ENCODE results near the gene MLLT3. TPM values are rescaled to one million over a fixed set of nuclear protein-coding genes. Genes with fewer than 3 reads are reported as not detected.

Gene MLLT3
- total RNA-seq, 1 experiment from 2014 or later: 24.2 TPM

DNA sequence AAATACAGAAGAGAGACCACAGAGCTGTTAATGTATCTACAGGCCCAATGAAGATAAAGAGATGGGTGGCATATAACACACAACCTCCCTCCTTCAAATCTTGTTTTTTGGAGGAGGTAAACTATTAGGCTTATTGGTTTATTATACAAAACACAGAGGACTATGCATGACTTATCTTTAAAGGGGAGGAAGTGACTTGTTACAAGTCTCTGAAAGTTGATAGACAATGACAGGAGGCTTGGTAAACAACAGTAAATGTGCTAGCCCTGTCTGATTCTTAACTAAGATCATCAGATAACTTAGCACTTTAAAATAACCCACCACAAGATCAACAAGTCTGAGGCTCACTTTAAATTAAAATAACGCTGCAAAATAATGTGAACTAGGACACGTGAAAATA, 219.0 kb downstream of the MLLT3 start:
- H3K9me3 ChIP-seq (ENCODE audit: low read depth, low read length, poor library complexity, severe bottlenecking): no peaks in the 10 kb centered on the region
- H3K27me3 ChIP-seq (replicated peaks; ENCODE audit: insufficient read depth, low read depth, low read length, poor library complexity): no peaks in the 10 kb centered on the region
- H3K36me3 ChIP-seq (ENCODE audit: insufficient read depth, low read length, poor library complexity, severe bottlenecking): no peaks in the 10 kb centered on the region
- CTCF ChIA-PET: no interaction called here
- H3K4me1 ChIP-seq (ENCODE audit: insufficient read depth, low read length, poor library complexity, severe bottlenecking): no peaks in the 10 kb centered on the region
- no TSS peak for BruUV-seq (replicated peaks)
- TF ChIP-seq, protein P1, sequence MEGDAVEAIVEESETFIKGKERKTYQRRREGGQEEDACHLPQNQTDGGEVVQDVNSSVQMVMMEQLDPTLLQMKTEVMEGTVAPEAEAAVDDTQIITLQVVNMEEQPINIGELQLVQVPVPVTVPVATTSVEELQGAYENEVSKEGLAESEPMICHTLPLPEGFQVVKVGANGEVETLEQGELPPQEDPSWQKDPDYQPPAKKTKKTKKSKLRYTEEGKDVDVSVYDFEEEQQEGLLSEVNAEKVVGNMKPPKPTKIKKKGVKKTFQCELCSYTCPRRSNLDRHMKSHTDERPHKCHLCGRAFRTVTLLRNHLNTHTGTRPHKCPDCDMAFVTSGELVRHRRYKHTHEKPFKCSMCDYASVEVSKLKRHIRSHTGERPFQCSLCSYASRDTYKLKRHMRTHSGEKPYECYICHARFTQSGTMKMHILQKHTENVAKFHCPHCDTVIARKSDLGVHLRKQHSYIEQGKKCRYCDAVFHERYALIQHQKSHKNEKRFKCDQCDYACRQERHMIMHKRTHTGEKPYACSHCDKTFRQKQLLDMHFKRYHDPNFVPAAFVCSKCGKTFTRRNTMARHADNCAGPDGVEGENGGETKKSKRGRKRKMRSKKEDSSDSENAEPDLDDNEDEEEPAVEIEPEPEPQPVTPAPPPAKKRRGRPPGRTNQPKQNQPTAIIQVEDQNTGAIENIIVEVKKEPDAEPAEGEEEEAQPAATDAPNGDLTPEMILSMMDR (conservative IDR thresholded peaks at IDR 0.05; ENCODE audit: low read depth, low read length): no peak
- TF ChIP-seq EZH2 (IDR thresholded peaks at IDR 0.05; ENCODE audit: borderline replicate concordance, low read depth, low read length, poor library complexity, severe bottlenecking): no peak
- H3K27ac ChIP-seq (ENCODE audit: low read depth, low read length, poor library complexity, severe bottlenecking): no peak overlapping the region
- DNase-seq (ENCODE audit: low spot score): no peak
- no peak overlapping the region for H3K4me3 ChIP-seq (ENCODE audit: low read depth, low read length, poor library complexity, severe bottlenecking)
- intact Hi-C loops (cut with micrococcal nuclease; ENCODE audit: unreplicated experiment): no loop called here
- POLR2A ChIA-PET (ENCODE audit: low non-redundant PET): no interaction called here

GRCh38 chr9:20402273-20402875, 219.9 kb downstream of the MLLT3 start:
- no TSS peak for BruUV-seq (replicated peaks)
- POLR2A ChIA-PET (ENCODE audit: low non-redundant PET): no interaction called here
- no peaks in the 10 kb centered on the region for H3K36me3 ChIP-seq (ENCODE audit: insufficient read depth, low read length, poor library complexity, severe bottlenecking)
- intact Hi-C loops (cut with micrococcal nuclease; ENCODE audit: unreplicated experiment): no loop called here
- TF ChIP-seq, protein P1 (conservative IDR thresholded peaks at IDR 0.05; ENCODE audit: low read depth, low read length): no peak
- no peak for TF ChIP-seq EZH2 (IDR thresholded peaks at IDR 0.05; ENCODE audit: borderline replicate concordance, low read depth, low read length, poor library complexity, severe bottlenecking)
- CTCF ChIA-PET: no interaction called here
- DNase-seq (ENCODE audit: low spot score): no peak
- H3K27me3 ChIP-seq (replicated peaks; ENCODE audit: insufficient read depth, low read depth, low read length, poor library complexity): no peaks in the 10 kb centered on the region
- no peaks in the 10 kb centered on the region for H3K9me3 ChIP-seq (ENCODE audit: low read depth, low read length, poor library complexity, severe bottlenecking)
- H3K4me1 ChIP-seq (ENCODE audit: insufficient read depth, low read length, poor library complexity, severe bottlenecking): no peaks in the 10 kb centered on the region
- H3K4me3 ChIP-seq (ENCODE audit: low read depth, low read length, poor library complexity, severe bottlenecking): no peak overlapping the region
- no peak overlapping the region for H3K27ac ChIP-seq (ENCODE audit: low read depth, low read length, poor library complexity, severe bottlenecking)

DNA sequence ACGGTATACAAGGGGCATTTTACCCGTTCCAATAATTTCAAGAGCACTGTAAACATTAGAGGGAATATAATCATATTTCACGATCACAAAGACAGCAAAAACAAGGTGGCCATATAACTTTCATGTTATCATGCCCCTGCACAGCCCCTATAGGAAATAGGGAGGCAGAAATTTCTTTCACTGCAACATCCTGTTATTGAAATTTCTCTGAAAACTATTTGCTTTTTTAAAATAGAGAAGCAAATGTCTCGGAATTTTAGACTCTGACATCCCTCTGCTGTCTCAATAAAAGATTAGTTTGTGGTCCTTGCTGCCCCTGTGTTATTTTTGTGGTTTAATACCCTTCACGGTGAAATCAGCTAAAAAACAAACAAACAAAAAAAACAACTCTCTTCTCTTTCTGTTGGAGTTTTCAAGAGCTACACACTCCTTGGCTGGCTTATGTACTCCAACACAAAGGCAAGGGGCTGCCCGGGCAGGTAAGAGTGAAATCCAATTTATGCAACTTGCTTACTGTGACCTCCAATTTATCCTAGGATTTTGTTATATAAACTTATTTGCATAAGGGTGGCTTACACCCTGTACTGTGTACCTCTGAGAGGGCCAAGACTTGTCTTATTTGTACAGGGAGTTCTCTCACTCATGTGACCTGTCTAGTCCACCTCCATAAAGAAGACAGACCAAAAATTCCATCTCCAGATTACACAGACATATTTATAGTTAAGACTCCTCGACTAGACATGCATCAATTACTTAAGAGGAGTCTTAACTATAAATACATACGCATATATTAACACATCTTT, 223.6 kb downstream of the MLLT3 start:
- Histone ChIP-seq H3K4me3 (ENCODE audit: low read depth, low read length, poor library complexity, severe bottlenecking) (no peak overlapping the region), H3K27me3 (replicated peaks; ENCODE audit: insufficient read depth, low read depth, low read length, poor library complexity) (no peaks in the 10 kb centered on the region), H3K4me1 (ENCODE audit: insufficient read depth, low read length, poor library complexity, severe bottlenecking) (peaks cover 9% of the 10 kb centered on the region), H3K36me3 (ENCODE audit: insufficient read depth, low read length, poor library complexity, severe bottlenecking) (no peaks in the 10 kb centered on the region), H3K9me3 (ENCODE audit: low read depth, low read length, poor library complexity, severe bottlenecking) (no peaks in the 10 kb centered on the region), H3K27ac (ENCODE audit: low read depth, low read length, poor library complexity, severe bottlenecking) (no peak overlapping the region)
- ChIA-PET CTCF (no interaction called here), POLR2A (ENCODE audit: low non-redundant PET) (no interaction called here)
- TF ChIP-seq EZH2 (IDR thresholded peaks at IDR 0.05; ENCODE audit: borderline replicate concordance, low read depth, low read length, poor library complexity, severe bottlenecking): no peak
- TF ChIP-seq, protein P1 (conservative IDR thresholded peaks at IDR 0.05; ENCODE audit: low read depth, low read length): no peak
- BruUV-seq (replicated peaks): no TSS peak
- intact Hi-C loops (cut with micrococcal nuclease; ENCODE audit: unreplicated experiment): no loop called here
- no peak for DNase-seq (ENCODE audit: low spot score)
